ENCODE results near the gene ZNF521. TPM values are rescaled to one million over a fixed set of nuclear protein-coding genes. Genes with fewer than 3 reads are reported as not detected.

Gene ZNF521
- total RNA-seq, 1 donor from 2014 or later = 2.0 TPM

- TF ChIP-seq CTCF (conservative IDR thresholded peaks at IDR 0.05; ENCODE audit: low read depth, low read length) = no peak
- H3K4me3 ChIP-seq (ENCODE audit: low read depth, low read length) = no peak overlapping the region
- no peak for DNase-seq (ENCODE audit: low read depth)
Observed at GRCh38 chr18:25248755-25249154, 103.2 kb downstream of the ZNF521 start.

GRCh38 chr18:25247725-25248124, 104.2 kb downstream of the ZNF521 start:
- DNase-seq (ENCODE audit: low read depth) = no peak
- no peak for TF ChIP-seq CTCF (conservative IDR thresholded peaks at IDR 0.05; ENCODE audit: low read depth, low read length)
- H3K4me3 ChIP-seq (ENCODE audit: low read depth, low read length) = no peak overlapping the region

- DNase-seq (ENCODE audit: low read depth) = no peak
- no peak for TF ChIP-seq CTCF (conservative IDR thresholded peaks at IDR 0.05; ENCODE audit: low read depth, low read length)
- no peak overlapping the region for H3K4me3 ChIP-seq (ENCODE audit: low read depth, low read length)
Observed at GRCh38 chr18:25244924-25245698, 106.9 kb downstream of the ZNF521 start.

- no peak for DNase-seq (ENCODE audit: low read depth)
- H3K4me3 ChIP-seq (ENCODE audit: low read depth, low read length) = no peak overlapping the region
- TF ChIP-seq CTCF (conservative IDR thresholded peaks at IDR 0.05; ENCODE audit: low read depth, low read length) = no peak
Observed at GRCh38 chr18:25244170-25244569, 107.8 kb downstream of the ZNF521 start.

GRCh38 chr18:25243754-25244153, 108.2 kb downstream of the ZNF521 start:
- no peak for TF ChIP-seq CTCF (conservative IDR thresholded peaks at IDR 0.05; ENCODE audit: low read depth, low read length)
- H3K4me3 ChIP-seq (ENCODE audit: low read depth, low read length) = no peak overlapping the region
- DNase-seq (ENCODE audit: low read depth) = no peak

GRCh38 chr18:25243257-25243656, 108.7 kb downstream of the ZNF521 start:
- no peak for DNase-seq (ENCODE audit: low read depth)
- no peak overlapping the region for H3K4me3 ChIP-seq (ENCODE audit: low read depth, low read length)
- TF ChIP-seq CTCF (conservative IDR thresholded peaks at IDR 0.05; ENCODE audit: low read depth, low read length) = no peak

GRCh38 chr18:25240420-25240770, 111.6 kb downstream of the ZNF521 start:
- DNase-seq (ENCODE audit: low read depth) = no peak
- TF ChIP-seq CTCF (conservative IDR thresholded peaks at IDR 0.05; ENCODE audit: low read depth, low read length) = no peak
- no peak overlapping the region for H3K4me3 ChIP-seq (ENCODE audit: low read depth, low read length)

Measured in epithelial cell of proximal tubule (primary cell).